ENCODE measurements around the gene FLT4.

FLT4 gene

GRCh38 chr5:180640861-180641565, 8.4 kb downstream of the FLT4 start:
- DNase-seq = no peak

GRCh38 chr5:180640611-180640860, 8.9 kb downstream of the FLT4 start:
- DNase-seq = no peak

GRCh38 chr5:180639741-180640610, 9.4 kb downstream of the FLT4 start:
- DNase-seq = no peak

- DNase-seq = no peak
Observed at GRCh38 chr5:180639287-180639686, 10.1 kb downstream of the FLT4 start.

GRCh38 chr5:180637962-180638680, 11.3 kb downstream of the FLT4 start:
- DNase-seq = no peak

- DNase-seq = no peak
Observed at GRCh38 chr5:180636403-180637075, 12.9 kb downstream of the FLT4 start.

GRCh38 chr5:180636016-180636402, 13.4 kb downstream of the FLT4 start:
- no peak for DNase-seq

GRCh38 chr5:180633283-180634177, 15.9 kb downstream of the FLT4 start:
- no peak for DNase-seq

- DNase-seq = no peak
Observed at GRCh38 chr5:180632768-180633167, 16.6 kb downstream of the FLT4 start.

- DNase-seq = no peak
Observed at GRCh38 chr5:180631549-180632383, 17.6 kb downstream of the FLT4 start.

- DNase-seq = no peak
Observed at GRCh38 chr5:180630426-180630825, 19.0 kb downstream of the FLT4 start.

- DNase-seq = no peak
Observed at GRCh38 chr5:180629831-180630382, 19.5 kb downstream of the FLT4 start.

- no peak for DNase-seq
Observed at GRCh38 chr5:180628827-180629750, 20.3 kb downstream of the FLT4 start.

GRCh38 chr5:180628211-180628610, 21.2 kb downstream of the FLT4 start:
- DNase-seq = no peak

- DNase-seq = no peak
Observed at GRCh38 chr5:180627386-180628120, 21.8 kb downstream of the FLT4 start.

- no peak for DNase-seq
Observed at GRCh38 chr5:180626661-180627385, 22.6 kb downstream of the FLT4 start.

- DNase-seq = no peak
Observed at GRCh38 chr5:180625791-180626660, 23.4 kb downstream of the FLT4 start.
